ENCODE measurements around the gene GPRC5D.

Gene GPRC5D

GRCh38 chr12:12979731-12980259, 27.8 kb upstream of the GPRC5D start:
- DNase-seq (ENCODE audit: low read depth in 2 of 2) = no peak

GRCh38 chr12:12979126-12979525, 27.2 kb upstream of the GPRC5D start:
- no peak for DNase-seq (ENCODE audit: low read depth in 2 of 2)

DNA sequence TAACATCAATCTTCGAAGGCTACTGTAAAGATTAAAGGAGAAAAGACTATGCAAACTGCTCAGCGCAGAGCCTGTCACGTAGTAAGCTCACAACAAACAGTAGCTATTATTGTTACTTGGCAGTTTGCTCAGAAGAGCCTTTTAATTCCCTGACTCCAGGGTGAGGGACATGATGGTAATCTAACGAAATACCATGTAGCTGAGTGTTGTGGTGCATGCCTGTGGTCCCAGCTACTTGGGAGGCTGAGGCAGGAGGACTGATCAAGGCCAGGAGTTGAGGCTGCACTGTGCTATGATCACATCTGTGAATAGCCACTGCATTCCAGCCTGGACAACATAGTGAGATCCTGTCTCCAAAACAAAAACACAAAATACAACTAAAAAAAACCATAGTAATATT, 25.3 kb upstream of the GPRC5D start:
- no peak for DNase-seq (ENCODE audit: low read depth in 2 of 2)

DNA sequence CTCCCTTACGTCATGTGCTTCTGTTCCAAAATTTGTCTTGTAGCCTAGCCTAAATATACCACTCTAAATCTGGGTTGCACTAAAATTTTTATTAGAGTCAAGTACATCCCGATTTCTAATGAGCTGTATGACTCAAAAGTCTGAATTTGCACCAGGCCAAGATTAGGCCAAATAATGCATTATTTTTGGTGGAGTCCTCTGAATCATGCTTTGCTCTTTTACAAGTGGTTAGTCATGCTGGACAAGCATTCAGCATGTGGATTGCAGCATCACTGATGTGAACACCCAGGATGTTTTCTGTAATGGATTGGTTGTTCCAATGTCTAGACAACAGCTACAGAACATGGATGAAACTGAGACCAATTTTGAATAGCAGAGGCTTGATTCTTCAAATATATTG, 24.4 kb upstream of the GPRC5D start:
- no peak for DNase-seq (ENCODE audit: low read depth in 2 of 2)

- DNase-seq (ENCODE audit: low read depth in 2 of 2) = no peak
These were observed 23.5 kb upstream of the GPRC5D start for GRCh38 chr12:12975322-12976077.

GRCh38 chr12:12974211-12974610, 22.2 kb upstream of the GPRC5D start:
- no peak for DNase-seq (ENCODE audit: low read depth in 2 of 2)

DNA sequence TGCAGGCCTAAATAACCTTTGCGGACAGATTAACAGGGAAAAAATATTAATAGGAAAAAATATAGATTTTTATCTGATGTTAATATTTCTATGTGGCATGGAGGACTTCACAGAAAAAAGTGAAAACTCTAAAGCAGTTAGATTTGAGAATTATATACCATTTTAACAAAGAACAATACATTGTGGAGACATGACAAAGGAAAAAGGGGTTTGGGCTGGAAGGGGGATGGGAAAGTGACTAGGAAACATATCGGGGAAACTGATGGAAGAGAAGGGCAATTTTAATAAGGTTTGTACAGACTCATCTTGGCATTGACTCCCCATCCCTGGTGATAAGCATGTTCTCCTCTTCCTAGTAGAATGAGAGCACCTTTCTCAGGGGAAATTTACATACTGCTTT, 21.0 kb upstream of the GPRC5D start:
- DNase-seq (ENCODE audit: low read depth in 2 of 2) = no peak

DNA sequence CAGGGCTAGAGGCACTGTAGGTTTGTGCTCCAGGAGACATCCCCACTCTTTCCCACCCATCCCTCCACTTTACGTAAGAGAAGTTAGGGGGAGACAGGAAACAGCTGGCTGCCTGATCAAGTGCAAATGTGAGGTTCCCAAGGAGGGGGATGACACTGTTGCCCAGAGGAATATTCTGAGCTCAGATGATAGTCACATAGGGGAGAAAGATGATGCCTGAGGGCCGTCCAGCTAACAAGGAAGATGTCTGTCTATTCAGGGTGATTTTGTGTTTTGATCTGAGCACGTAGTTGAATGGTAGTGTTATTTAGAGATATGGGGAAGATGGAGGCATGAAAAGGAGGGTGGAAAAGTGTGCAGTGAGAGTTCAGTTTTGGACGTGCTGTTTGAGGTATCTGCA, 13.9 kb upstream of the GPRC5D start:
- no peak for DNase-seq (ENCODE audit: low read depth in 2 of 2)

DNA sequence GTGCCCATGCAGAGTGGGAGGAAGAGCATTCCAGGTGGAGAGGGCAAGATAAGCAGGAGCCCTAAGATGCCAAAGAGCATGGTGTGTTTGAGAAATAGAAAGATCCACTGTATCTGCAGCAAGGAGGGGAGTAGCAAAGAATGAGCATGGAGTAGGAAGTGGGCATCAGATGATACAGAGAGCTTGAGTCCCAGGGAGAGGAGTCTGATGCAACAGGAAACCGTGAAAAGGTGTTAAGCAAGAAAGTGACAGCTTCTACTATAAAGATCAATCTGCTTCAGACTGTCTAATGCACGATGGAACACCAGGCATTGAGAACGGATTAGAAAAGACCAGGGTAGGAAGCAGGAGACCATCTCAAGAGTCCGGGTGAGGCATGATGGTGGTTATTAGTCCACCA, 12.3 kb upstream of the GPRC5D start:
- DNase-seq (ENCODE audit: low read depth in 2 of 2) = no peak

DNA sequence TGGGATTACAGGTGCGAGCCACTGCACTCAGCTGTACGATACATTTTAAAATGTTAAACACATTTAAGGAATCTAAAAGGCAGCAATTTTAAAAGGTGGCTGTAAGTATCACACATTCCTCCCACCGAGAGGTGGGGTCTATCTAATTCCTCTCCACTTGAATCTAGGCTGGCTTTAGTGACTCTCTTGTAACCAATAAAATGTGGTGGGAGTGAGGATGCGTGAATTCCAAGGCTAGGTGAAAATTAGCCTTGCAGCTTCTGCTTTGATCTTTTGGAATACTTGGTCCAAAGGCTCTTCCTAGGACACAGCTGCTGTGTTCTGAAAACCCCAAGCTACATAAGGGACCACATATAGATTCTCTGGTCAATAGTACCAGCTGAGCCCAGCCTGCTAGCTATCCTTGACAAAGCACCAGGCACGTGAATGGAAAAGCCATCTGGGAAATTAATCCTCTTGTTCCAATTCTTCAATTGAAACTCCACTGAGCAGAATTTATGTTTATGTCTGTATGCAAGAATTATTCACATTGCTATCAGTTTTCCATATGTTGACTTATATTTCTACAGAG, 8.8 kb upstream of the GPRC5D start:
- no peak for DNase-seq (ENCODE audit: low read depth in 2 of 2)

DNA sequence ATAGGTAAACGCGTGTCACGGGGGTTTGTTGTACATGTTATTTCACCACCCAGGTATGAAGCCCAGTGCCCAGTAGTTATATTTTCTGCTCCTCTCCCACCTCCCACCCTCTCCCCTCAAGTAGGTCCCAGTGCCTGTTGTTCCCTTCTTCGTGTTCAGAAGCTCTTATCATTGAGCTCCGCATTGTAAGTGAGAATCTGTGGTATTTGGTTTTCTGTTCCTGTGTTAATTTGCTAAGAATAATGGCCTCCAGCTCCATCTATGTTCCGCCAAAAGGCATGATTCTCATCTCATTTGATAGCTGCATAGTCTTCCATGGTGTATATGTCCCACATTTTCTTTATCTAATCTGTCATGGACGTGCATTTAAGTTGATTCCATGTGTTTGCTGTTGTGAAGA, 6.9 kb upstream of the GPRC5D start:
- no peak for DNase-seq (ENCODE audit: low read depth in 2 of 2)

DNA sequence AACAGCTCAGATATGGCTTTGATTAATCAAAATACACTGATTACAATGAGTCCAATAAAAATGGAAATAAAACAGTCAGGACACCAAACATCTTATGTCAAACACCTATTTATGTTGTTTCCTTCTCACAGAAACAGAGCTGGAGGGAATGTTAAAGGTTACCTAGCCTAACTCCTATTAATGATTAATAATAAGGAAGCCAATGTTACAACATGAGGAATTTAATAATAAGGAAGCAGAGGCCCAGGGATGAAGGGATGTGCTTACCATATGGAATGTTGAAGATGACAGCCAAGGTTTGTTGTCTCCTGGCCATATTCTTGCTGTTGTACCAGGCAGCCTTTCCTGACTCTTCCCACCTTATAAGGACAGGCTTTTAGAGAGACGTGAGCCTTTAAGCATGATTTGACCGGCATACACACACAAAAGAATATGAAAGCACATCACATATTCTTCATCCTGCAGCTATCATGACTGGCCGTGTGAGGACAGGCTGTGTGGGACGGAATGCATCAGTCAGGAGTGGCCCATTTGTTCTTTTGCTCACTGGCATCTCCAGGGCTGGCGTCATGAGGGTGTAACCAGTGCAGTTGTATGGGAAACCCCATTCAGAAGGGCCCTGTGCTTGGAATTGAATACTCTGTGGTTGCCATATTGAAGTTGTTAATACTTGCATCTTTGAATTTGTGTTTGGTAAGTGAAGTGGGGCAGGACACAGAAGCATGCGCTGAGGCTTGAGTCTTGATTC, 3.1 kb upstream of the GPRC5D start:
- DNase-seq (ENCODE audit: low read depth in 2 of 2) = no peak

GRCh38 chr12:12954356-12954755, 2.4 kb upstream of the GPRC5D start:
- no peak for DNase-seq (ENCODE audit: low read depth in 2 of 2)

DNA sequence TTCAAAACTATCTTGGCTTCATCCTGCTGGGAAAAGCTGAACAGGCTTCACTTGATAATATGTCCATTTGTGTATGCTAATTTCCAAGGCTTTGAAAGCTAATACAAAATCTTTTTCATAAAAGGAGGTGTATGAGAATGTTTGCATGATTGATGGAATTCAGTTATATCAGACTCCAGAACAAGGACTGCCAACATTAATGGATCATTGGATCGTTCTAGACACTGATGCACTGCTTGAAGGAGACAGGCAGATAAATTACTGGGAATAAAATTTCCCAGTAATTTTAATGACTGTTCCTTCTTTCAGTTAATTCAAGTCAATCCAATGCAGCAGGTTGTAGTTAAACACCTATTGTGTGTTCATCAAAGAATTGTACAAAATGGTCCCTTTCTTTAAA, 466 bp downstream of the GPRC5D start:
- no peak for DNase-seq (ENCODE audit: low read depth in 2 of 2)

GRCh38 chr12:12947902-12948301, 4.1 kb downstream of the GPRC5D start:
- no peak for DNase-seq (ENCODE audit: low read depth in 2 of 2)

GRCh38 chr12:12946686-12947355, 5.1 kb downstream of the GPRC5D start:
- no peak for DNase-seq (ENCODE audit: low read depth in 2 of 2)

DNA sequence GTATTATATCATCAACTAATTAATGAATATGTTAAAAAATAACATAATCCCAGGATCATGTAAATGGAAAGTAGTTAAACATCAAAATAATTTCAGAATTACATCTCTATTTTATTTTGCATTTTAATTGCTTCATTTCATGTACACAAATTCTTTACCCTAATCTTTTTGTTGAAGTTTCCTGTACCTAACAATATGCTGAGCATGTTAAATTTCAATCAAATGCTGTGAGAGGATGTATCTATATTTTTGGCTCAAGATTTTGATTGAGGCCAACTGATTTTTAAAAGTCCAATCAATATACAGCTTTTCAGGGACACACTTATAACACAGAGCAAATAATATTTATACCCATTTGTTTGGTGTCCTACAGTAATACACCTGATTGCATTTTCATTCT, 6.4 kb downstream of the GPRC5D start:
- DNase-seq (ENCODE audit: low read depth in 2 of 2) = no peak

GRCh38 chr12:12943586-12944260, 8.2 kb downstream of the GPRC5D start:
- DNase-seq (ENCODE audit: low read depth in 2 of 2) = no peak

GRCh38 chr12:12941450-12942350, 10.3 kb downstream of the GPRC5D start:
- DNase-seq (ENCODE audit: low read depth in 2 of 2) = no peak

DNA sequence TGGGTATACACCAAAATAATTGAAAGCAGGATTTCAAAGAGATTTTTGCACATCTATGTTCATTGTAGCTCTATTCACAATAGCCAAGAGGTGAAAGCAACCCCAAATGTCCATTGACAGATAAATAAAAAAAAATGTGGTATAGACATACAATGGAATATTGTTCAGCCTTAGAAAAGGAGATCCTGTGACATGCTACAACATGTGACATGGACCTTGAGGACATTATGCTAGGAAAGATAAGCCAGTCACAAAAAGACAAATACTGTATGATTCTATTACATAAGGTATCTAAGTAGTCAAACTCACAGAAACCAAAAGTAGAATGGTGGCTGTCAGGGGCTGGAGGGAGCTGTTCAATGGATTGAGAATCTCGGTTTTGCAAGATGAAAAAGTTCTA, 12.1 kb downstream of the GPRC5D start:
- no peak for DNase-seq (ENCODE audit: low read depth in 2 of 2)

GRCh38 chr12:12938541-12938940, 13.4 kb downstream of the GPRC5D start:
- DNase-seq (ENCODE audit: low read depth in 2 of 2) = no peak

Measured in stimulated activated CD8-positive, alpha-beta memory T cell treated with anti-CD3 and anti-CD28 coated beads, Interleukin-15, amount 100 ng/mL, for 48 hours (primary cell).